GM12874 (cell line): ENCODE results near the gene IL22RA1.

Experiments
- TF ChIP-seq, protein P1 (sequence below): IDR thresholded peaks from 2 replicates; pipeline ENCODE4 v1.5.1; 2011; ENCODE audit warnings: low read depth, mild to moderate bottlenecking, control low read depth, low read length, moderate library complexity; ENCODE audit not compliant: insufficient read depth

The IL22RA1 gene

DNA sequence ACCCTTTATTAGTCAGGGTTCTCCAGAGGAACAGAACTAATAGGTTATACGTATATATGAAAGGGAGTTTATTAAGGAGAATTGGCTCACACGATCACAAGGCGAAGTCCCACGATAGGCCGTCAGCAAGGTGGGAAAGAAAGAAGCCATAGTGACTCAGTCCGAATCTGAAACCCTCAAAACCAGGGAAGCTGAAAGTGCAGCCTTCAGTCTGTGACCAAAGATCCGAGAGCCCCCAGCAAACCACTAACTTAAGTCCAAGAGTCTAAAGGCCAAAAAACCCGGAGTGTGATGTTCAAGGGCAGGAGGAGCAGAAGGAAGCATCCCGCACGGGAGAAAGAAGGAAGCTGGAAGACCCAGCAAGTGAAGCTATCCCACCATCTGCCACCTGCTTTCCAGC lies 34.2 kb upstream of the IL22RA1 start:
- TF ChIP-seq, protein P1, sequence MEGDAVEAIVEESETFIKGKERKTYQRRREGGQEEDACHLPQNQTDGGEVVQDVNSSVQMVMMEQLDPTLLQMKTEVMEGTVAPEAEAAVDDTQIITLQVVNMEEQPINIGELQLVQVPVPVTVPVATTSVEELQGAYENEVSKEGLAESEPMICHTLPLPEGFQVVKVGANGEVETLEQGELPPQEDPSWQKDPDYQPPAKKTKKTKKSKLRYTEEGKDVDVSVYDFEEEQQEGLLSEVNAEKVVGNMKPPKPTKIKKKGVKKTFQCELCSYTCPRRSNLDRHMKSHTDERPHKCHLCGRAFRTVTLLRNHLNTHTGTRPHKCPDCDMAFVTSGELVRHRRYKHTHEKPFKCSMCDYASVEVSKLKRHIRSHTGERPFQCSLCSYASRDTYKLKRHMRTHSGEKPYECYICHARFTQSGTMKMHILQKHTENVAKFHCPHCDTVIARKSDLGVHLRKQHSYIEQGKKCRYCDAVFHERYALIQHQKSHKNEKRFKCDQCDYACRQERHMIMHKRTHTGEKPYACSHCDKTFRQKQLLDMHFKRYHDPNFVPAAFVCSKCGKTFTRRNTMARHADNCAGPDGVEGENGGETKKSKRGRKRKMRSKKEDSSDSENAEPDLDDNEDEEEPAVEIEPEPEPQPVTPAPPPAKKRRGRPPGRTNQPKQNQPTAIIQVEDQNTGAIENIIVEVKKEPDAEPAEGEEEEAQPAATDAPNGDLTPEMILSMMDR, result no peak

DNA sequence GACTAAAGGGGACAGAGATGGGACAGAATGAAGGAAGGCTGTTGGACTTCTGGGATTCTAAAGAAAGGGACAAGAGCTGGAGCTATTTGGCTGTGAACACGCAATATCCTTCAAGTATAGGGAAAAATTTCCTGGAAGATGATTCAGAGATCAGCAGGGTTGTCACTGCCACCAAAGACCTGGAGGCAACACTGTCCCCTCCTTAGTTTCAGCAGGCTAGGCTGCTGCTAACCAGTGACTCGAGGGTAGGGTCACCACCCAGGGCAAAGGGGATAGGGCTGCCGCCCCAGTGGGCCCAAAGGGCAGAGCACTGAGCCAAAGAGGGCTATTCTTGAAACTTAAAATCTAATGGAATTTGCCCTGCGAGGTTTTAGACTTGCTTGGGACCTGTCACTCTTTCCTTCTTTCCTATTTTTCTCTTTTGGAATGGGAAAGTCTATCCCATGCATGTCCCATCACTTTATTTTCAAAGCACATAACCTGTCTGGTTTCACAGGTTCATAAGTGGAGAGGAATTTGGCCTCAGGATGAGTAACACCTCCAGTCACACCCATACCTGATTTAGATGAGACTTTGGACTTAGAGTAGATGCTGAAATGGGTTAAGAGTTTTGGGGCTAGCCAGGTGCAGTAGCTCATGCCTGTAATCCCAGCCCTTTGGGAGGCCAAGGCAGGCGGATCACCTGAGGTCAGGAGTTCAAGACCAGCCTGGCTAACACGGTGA lies 32.3 kb upstream of the IL22RA1 start:
- TF ChIP-seq, protein P1, result no peak

GRCh38 chr1:24173638-24174575 lies 31.0 kb upstream of the IL22RA1 start:
- TF ChIP-seq, protein P1, result no peak

DNA sequence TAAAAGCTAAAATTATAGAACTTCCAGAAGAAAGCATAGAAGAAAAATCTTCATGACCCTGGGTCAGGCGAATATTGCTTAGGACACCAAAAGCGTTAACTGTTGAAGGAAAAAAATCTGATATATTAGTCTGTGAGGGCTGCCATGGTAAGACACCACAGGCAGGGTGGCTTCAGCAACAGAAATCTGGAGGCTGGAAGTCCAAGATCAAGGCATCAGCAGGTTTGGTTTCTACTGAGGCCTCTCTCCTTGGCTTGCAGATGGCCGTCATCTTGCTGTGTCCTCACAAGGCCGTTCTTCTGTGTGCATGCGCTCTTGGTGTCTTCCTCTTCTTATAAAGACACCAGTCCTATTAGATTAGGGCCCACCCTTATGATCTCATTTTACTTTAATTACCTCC lies 29.7 kb upstream of the IL22RA1 start:
- TF ChIP-seq, protein P1, result no peak

GRCh38 chr1:24169286-24169685 lies 26.3 kb upstream of the IL22RA1 start:
- TF ChIP-seq, protein P1, result no peak

DNA sequence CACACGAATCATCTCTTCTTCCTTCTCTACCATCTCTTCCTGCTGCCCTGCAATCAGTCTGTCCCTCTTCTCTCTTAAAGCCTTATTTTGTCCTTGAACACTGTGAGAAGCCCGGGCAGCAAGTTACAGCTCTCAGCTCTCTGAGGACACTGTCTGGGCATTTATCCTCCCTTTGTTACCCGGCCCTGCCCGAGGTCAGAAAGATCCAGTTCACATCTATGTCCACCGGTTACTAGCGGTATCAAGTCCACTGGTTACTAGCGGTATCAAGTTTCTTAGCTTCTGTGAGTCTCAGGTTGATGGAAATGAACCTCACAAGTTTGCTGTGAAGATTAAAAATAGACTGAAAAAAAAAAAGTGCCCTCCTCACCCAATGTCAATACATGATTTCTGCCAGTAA lies 25.3 kb upstream of the IL22RA1 start:
- TF ChIP-seq, protein P1, result no peak

GRCh38 chr1:24167008-24167407 lies 24.1 kb upstream of the IL22RA1 start:
- TF ChIP-seq, protein P1, result no peak
